ENCODE results near the gene GEMIN4. TPM values are rescaled to one million over a fixed set of nuclear protein-coding genes. Genes with fewer than 3 reads are reported as not detected.

The GEMIN4 gene
- total and polyA plus RNA-seq, 2 of the 8 experiments (the other 6 are each of a cell fraction or from before 2014, with no cell fraction given), result 32.1 to 51.9 TPM

DNA sequence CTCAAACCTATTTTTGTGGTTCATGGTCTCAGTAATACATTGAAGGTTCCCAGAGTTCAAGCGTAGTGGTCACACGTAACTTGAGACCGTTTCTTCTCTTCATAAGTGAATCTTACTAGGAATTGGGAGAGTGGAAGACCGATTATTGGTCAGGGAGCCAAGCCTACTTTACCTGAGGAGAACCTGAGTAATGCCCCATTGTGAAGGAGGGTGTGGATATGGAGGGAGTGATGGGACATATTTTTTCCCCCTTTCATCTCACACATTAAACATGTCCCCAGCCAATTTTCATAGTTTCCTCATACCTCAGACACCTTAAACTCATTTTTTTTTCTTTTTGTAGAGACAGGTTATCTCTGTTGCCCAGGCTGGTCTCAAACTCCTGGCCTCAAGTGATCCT is 8.9 kb downstream of the GEMIN4 start:
- Histone ChIP-seq H2BK5ac (ENCODE audit: low read depth, low read length) (no peak overlapping the region), H4K20me1 (replicated peaks in 1 of 2; ENCODE audit: control insufficient read depth in 1 of 2, insufficient read depth in 2 of 2, low read length in 2 of 2) (peaks cover 3 to 40% of the 10 kb centered on the region in 2 experiments), H2BK120ac (replicated peaks; ENCODE audit: low read depth, low read length) (no peak overlapping the region), H2AK5ac (ENCODE audit: low read depth, low read length) (no peak overlapping the region), H3K23ac (ENCODE audit: insufficient read length) (no peak overlapping the region), H3K9me3 (ENCODE audit: insufficient read depth in 2 of 2, low read depth in 1 of 2, low read length in 1 of 2) (no peaks in the 10 kb centered on the region), H3K23me2 (ENCODE audit: low read depth, low read length) (no peaks in the 10 kb centered on the region; the same call in 1 of the 2 replicates), H2AFZ (ENCODE audit: low read length) (no peak overlapping the region), H3K18ac (ENCODE audit: extremely low read depth, low read length) (no peak overlapping the region), H3K4me2 (ENCODE audit: insufficient read depth in 1 of 2, low read depth in 2 of 2, low read length in 2 of 2) (no peak overlapping the region), H3K9ac (replicated peaks in 1 of 4; ENCODE audit: extremely low read depth in 1 of 4, low read depth in 3 of 4, low read length in 3 of 4) (no peak overlapping the region), H3K56ac (replicated peaks; ENCODE audit: insufficient read length, low read depth, low read length) (no peak overlapping the region), H3K27ac (ENCODE audit: low read depth, low read length) (no peak overlapping the region; the same call in 1 of the 2 replicates), H4K91ac (replicated peaks; ENCODE audit: insufficient read length, low read length) (no peak overlapping the region), H2BK15ac (ENCODE audit: low read length) (no peak overlapping the region), H3K4me3 (ENCODE audit: extremely low read depth in 1 of 4, insufficient read depth in 2 of 4, low read depth in 3 of 4, low read length in 4 of 4) (no peak overlapping the region), H3K4ac (replicated peaks; ENCODE audit: insufficient read length, low read depth, low read length) (no peak overlapping the region), H4K5ac (ENCODE audit: insufficient read length, low read depth, low read length) (no peak overlapping the region), H3K36me3 (ENCODE audit: control insufficient read depth in 2 of 4, insufficient read depth in 4 of 4, low read length in 3 of 4) (peaks cover 43 to 86% (median 55%) of the 10 kb centered on the region in 4 experiments), H3K79me2 (ENCODE audit: control insufficient read depth in 1 of 2, insufficient read depth in 2 of 2, low read length in 2 of 2) (peaks cover 0 to 16% of the 10 kb centered on the region in 2 experiments; a peak in 2 of 4 replicates), H2BK20ac (ENCODE audit: low read length) (no peak overlapping the region), H3K14ac (ENCODE audit: insufficient read length) (no peak overlapping the region), H4K8ac (ENCODE audit: extremely low read depth, insufficient read depth, low read length) (no peak overlapping the region), H3K79me1 (ENCODE audit: low read depth, low read length) (peaks cover 13% of the 10 kb centered on the region; the same call in 1 of the 2 replicates), H3K27me3 (replicated peaks in 1 of 4; ENCODE audit: control insufficient read depth in 3 of 4, extremely low read depth in 1 of 4, insufficient read depth in 3 of 4, low read length in 3 of 4) (no peaks in the 10 kb centered on the region), H3K4me1 (replicated peaks in 1 of 4; ENCODE audit: control insufficient read depth in 3 of 4, insufficient read depth in 4 of 4, low read length in 3 of 4) (no peaks in the 10 kb centered on the region), H2BK12ac (ENCODE audit: low read depth, low read length) (no peak overlapping the region)
- CTCF ChIA-PET (ENCODE audit: partially characterized antibody), result no interaction called here
- no peak for DNase-seq (ENCODE audit: low read depth in 1 of 2, low spot score in 2 of 2)
- no peak for TF ChIP-seq SIX5 (IDR thresholded peaks at IDR 0.05; ENCODE audit: low read depth, low read length)
- TF ChIP-seq POLR2AphosphoS5 (IDR thresholded peaks at IDR 0.05; ENCODE audit: low read depth, low read length), result 0 out of 2 replicates have a peak, but pooled peaks have one; percentile 37
- FAIRE-seq, result no peak
- whole genome bisulfite sequencing, 2 experiments (ENCODE audit: extremely low coverage in 1 of 2, insufficient coverage in 1 of 2, insufficient read length in 1 of 2, insufficient replicate concordance in 2 of 2, low coverage in 1 of 2, low lambda C conversion rate in 2 of 2, missing lambda C conversion rate in 1 of 2), result 94% methylated on average over 4 of the region's 4 CpGs; no CpG with 5 or more reads in 1 of the 2 experiments
- POLR2A ChIA-PET (ENCODE audit: partially characterized antibody), result interaction anchor here (0.7 to 2.5 kb wide), 4 partner anchors 8 to 198 kb away, joined by 3 to 17 read pairs (median 4); partner anchors contain the start of gene GEMIN4
